OCI-LY1 (cell line): ENCODE results near the gene CMTM1.

Experiments used
- CTCF ChIP-seq: fragments of 200-600 bp; sonication (generic), shearing (Covaris generic); IDR thresholded peaks from 2 replicates; pipeline ENCODE4 v1.5.1; 2017; ENCODE audit warnings: mild to moderate bottlenecking, antibody characterized with exemption, low read length, moderate library complexity, mixed read lengths
- EZH2 ChIP-seq: fragments of 200-600 bp; sonication (generic), shearing (Covaris generic); IDR thresholded peaks from 2 replicates; pipeline ENCODE4 v1.8.0; 2017; ENCODE audit warnings: borderline replicate concordance, mixed run types, mild to moderate bottlenecking, antibody characterized with exemption, low read length, moderate library complexity, mixed read lengths

- TF ChIP-seq CTCF: no peak
- no peak for TF ChIP-seq EZH2
Observed at GRCh38 chr16:66537236-66537635, 29.0 kb upstream of the CMTM1 start.
